Activated CD8-positive, alpha-beta memory T cell treated with anti-CD3 and anti-CD28 coated beads, Interleukin-2, amount 50 U/mL, for 48 hours (primary cell): ENCODE results near the gene TRIM29.
A peak's percentile ranks its signal among the peaks of the same experiment; 100 is the strongest.

ENCODE experiments used
- DNase-seq: peaks from one replicate; pipeline ENCODE4 v3.0.0-alpha.2; 2020

The TRIM29 gene

DNA sequence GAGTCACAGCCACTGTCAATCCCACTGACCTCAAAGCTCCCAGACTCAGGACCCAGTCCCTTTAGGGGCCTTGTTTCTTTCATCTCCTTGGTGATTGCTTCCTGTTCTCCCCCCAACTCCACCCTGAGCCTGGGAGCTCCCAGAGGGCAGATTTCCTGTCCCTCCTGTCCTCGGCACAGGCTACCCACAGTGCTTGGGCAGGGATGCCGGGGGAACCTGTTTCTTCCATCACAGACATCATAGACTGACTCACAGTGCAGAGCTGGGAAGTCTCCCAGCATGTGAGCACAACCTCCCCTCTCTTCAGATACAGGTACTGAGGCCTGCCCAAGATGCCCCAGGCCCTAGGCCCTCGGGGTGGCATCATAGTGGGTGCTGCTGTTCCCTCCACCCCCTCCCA, 16.6 kb downstream of the TRIM29 start:
- no peak for DNase-seq

DNA sequence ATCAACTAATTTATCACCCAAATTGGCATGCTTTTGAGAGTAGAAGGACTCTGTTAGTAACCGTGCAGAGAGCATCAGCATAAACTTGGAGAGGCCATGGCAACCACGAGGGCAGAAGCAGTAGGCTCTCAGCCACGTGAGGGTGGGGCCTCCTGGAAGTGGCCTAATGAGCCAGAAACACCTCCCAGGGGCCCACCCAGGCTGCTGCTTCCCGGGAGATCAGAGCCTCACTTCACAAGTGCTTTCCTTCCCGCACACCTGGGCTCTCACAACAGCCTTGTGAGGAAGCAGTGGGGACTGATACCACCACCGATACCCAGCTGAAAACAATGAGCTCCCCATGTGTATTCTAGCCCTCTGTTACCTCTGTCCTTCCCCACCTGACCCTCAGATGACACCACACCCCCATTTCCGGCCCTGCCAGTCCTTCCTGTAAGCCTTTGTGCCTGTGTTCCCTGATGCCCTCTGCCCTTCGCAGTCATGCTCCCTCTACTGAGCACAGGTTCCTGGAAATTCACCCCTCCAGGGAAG, 17.0 kb downstream of the TRIM29 start:
- no peak for DNase-seq

GRCh38 chr11:120119121-120119520, 18.8 kb downstream of the TRIM29 start:
- no peak for DNase-seq

DNA sequence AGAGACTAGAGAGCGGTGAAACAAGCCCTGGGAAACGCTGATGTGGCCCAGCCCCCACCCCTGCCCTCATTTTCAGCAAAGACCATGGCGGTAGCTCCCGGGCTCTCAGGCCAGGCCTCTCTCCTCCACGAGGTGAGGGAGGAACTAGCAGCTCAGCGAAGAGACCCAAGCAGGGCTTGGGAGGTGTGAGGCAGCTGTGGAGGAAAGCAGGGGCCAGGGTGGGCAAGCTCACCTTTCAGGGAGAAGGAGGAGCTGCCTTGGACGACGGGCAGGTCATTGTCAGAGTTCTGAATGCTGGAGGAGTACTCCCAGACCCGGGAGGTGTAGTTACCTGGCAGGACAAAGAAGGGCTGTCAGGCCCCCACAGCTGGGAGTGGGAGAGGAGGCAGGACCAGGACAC, 19.9 kb downstream of the TRIM29 start:
- DNase-seq: no peak

DNA sequence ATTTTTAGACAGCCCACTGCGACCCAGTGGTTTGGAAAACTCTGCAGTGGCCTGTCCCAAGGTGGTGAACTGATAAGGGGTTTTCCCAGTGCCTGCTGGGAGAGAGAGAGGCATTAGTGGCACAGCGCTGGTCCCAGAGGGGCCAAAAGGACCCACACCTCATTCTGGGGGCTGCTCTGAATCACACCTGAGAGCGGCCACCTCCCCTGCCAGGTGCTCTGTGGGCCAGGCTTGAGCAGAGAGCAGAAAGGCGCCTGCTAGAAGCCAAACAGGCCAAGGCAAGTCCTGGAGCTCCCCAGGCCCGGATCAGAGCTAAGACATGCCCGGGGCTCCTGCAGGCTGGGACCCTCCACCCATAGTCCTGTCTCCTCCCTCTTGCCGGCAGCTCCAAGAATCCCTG, 20.9 kb downstream of the TRIM29 start:
- no peak for DNase-seq

DNA sequence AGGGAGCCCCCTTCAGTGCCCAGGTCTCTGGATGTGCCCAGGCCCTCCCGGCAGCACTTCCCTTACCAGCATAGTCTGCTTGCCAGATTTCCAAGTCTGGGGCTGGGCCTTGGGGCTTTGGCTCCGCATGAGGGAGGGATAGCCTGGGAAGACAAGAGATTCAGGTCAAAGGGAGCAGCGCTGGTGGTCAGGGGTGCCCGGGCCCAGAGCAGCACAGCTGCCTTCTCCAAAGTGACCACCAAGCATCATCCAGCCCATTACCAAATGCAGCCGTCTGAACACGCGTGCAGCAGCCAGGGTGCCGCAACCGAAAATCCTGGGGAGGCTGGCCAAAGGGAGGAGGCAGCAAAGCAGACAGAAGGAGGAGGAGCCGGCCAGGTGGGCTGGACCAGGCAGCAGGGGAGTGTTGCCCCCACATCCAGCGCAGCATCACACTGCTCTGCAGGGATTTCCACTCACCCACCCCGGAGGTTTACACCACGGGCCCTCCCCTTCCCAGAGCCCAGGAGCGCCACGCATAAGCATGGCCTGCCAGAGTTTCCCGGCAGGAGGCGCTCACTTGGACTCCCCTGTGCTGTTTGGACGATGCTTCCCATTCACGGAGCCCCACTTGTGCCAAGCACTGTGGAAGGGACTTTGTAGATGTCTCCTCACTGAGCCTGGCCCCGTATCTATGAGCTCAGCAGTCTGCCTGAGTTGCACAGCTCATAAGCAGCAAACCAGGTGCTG, 22.5 kb downstream of the TRIM29 start:
- DNase-seq: no peak

DNA sequence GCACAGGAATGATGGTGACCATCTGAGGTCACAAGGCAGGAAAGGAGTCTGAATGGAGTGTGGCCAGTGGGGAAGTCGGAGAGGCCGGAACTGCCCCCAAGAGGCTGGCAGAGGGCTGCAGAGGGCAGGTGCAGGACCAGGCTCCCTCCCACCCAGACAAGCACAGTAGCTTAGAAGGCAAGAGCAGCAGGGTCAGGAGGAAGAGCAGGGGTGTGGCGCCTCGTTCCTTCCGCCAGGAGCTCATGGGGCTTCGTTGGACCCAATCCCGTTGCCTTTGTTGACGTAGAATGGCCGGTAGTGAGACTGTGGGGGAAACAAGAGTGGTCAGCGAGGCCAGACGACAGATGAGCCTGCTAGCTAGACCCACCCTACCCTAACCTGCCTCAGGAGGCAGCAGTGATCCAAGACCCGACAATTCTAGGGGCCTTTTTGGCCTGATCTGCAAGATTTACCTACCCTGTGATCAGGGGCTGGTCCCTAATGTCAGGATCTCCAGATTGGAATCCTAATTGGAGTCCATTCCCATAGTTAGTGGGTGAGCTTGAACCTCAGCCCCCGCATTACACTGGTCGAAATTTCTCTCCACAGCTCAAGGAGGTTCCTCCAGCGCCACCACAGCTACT, 25.6 kb downstream of the TRIM29 start:
- no peak for DNase-seq

DNA sequence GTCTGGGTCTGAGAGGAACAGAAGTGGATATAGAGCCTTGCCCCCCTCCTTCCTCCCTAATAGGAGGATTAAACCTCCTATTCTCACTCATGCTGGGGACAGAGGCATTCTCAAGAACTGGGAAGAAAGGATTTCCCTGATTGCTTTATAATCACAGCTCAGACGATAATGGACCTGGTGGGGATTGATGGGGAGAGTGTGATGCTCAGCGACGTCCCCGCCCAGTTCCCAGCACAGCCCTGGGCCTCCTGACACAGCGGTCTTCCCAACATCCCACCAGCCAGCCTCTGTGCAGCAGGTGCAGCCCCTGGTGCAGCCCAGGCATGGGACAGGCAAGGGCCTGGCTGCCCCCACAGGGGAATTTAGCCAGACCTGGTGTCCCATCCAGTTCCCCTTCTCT, 28.4 kb downstream of the TRIM29 start:
- no peak for DNase-seq

- DNase-seq: no peak
Observed at GRCh38 chr11:120108785-120109168, 29.1 kb downstream of the TRIM29 start.

DNA sequence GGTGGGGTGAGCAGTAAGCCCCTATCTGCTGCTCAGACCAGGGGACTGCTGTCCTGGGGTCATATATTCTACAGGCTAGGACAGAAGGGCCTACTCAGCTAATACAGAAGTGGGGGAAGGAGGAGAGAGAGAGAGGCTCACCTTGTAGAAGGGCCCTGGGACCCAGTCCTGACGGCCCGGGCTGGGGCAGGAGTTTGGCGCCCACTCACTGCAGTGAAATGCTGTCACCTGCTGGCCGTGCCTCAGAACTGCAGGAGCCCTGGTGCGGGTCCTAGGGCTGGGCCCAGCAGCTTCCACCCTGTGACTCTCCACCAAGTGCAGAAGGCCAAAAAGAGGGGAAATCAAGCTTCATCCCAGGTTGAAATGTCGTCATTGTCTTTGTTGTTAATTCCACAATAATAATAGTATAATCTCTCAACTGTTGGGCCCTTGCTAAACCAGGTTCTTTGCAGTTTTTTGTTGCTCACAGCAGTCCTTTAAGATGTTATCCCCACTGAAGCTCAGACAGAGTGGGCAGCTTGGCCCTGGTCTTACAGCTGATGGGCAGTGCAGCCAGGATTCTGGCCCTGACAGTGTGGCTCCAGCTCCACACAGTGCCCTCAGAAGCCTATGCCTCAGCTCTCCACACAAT, 29.6 kb downstream of the TRIM29 start:
- peak; percentile 86 for DNase-seq

DNA sequence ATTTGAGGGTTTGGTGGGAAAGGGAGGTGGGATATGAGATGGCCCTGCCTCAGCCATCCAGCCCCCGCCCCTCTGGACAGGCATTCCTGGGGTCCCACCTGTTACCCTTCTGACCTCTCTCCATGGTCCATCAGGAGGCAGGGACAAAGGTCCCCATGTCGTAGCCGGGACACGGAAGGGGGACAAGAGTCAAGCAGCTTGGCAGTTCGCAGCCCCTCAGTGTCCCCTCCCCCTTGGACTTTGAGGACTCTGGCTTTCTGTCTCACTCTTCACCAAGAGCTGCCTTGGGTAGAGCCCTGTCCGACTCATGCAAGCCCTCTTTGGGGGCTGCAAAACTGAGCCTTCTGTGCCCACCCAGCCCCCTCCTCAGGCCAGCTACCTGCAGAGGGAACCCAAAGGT, 30.2 kb downstream of the TRIM29 start:
- no peak for DNase-seq

DNA sequence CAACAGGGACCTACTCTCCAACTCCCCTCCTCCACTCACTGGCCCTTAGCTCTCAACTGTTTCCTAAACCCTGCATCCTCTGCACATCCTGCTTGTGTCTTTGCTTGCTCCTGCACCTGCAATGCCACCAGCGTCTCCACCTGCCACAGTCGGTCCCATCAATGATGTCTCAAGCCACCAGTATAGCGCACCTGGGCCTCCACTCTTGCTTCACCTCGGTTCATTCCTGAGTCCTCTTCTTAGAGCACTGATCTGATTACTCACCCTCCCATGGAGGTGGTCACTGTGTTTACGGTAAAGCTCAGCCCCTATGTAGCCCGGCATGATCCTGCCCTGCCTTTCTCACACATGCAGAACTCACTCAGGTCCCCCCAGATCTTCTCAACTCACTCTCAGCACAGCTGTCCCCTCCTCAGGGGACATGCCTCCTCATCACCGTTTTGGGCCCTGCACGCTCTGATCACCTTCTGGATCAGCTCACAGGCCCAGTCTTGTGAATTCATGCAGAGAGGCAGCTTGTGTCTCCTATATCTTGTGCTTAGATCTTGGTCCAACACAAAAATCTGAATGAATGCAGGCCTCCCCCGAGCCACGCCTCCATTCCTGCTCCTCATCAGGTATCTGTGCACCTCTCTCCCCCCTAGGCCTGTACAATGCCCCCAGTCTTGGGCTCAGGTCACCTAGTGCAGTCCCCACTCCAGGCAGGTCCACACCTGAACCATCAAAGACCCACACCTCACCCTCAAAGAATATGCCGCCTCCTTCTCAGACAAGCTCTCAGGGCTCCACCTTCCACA, 31.4 kb downstream of the TRIM29 start:
- DNase-seq: no peak

DNA sequence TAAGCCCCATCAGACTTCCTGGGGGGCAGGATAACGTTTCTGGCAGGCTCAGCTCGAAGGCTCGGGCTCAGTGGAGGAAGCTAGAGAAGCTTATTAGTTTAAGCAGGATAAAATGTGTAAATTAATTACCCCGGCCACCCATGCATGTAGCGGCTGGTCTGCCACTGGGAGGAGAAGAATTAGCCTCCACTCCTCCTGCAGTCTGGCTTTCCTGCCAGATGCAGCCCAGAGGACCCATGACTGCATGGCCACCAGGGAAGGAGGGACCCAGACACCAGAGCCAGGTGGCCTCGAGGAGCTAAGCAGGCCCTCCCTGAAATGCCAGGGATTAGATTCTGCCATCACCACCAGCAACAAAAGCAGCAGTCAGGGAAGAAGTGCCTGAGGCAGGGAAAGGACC, 32.3 kb downstream of the TRIM29 start:
- DNase-seq: no peak

DNA sequence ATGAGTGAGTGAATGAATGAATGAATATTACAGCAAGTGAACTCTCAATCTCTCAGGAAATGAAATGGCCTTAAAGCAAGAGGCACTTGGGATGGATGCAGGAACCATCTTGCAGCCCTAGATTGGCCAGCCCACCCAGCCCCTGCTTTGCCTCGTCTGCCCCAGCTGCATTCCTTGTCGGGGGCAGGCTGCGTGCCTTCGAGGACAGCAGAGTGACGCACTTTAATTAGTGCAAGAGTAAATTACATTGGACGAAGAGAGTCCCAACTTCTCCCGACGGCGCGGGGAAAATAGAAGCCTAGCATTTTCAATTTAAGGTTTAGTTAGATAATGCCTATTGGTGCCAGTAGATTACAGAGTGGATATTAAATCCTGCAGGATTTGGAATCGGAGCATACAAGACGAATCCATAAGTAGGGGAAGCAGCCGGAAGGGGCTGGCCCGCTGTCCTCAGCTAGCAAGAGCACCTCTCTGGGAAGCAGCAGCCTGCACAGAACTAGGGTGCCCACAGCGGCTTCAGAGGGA, 33.8 kb downstream of the TRIM29 start:
- no peak for DNase-seq

DNA sequence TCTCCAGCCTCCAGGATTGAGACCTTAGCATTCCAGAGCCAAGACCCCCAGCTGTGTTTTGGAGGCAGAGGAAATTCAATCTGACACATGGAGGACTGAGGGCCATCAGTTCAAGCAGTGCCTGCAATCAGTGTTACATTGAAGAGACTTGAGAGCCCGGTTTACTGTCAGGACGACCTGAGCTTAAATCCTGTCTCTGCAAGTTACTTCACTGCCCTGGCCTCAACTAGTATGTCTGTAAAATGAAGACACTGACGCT, 35.1 kb downstream of the TRIM29 start:
- DNase-seq: no peak

- no peak for DNase-seq
Observed at GRCh38 chr11:120102050-120102863, 35.7 kb downstream of the TRIM29 start.

DNA sequence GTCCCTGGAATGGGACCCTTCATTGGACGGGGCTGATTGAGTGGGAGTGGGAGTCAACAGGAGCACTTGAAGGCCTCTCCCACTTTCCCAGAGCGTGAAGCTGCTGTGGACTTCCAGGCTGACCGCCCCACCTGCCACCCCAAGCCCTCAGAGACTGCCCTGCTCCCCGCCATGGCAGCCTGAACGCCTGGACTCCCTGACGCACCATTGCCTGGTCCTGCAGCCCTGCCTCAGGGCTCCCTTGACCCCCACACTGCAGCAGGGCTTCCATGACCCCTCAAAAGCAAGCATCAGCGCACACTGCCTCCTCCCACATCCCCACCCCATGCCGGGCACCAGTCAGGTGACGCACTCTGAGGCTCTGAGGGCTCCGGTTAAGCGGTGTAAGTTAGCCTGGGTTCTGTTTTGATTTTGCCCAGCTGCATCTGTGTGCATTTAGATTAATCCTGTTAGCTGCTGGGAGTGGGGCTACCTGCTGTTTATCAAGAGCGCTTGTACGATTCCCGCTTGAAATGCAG, 39.4 kb downstream of the TRIM29 start:
- no peak for DNase-seq

DNA sequence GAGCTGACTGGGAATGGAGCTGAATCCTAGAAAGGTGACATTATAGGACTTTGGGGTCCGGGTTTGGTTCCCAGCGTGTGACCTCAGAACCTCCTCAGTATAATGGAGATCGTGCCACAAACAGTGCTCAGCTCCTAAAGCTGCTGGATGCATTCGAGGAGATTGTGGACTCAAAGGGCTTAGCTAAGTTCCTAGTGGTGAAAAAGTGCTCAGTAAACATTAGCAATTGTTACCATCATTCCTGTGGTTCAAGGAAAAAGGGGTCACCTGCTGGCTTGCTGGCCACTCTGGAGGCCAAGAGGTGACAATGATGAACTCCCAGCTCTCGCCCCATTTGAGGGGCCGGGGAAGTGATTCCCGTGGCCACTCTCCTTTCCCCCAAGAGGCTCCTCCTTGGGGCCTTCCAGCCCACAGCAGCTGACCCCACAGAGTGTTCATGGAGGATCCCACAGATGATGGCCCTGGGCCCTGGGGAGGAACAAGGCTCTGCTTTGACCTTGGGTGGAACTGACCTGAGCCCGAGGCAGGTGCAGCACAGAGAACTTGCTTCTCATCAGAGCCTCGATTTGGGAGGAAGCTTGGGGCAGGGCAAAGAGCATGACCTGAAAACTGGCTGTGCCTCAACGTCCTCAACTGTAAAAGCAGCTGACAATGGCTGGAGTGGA, 40.1 kb downstream of the TRIM29 start:
- no peak for DNase-seq

DNA sequence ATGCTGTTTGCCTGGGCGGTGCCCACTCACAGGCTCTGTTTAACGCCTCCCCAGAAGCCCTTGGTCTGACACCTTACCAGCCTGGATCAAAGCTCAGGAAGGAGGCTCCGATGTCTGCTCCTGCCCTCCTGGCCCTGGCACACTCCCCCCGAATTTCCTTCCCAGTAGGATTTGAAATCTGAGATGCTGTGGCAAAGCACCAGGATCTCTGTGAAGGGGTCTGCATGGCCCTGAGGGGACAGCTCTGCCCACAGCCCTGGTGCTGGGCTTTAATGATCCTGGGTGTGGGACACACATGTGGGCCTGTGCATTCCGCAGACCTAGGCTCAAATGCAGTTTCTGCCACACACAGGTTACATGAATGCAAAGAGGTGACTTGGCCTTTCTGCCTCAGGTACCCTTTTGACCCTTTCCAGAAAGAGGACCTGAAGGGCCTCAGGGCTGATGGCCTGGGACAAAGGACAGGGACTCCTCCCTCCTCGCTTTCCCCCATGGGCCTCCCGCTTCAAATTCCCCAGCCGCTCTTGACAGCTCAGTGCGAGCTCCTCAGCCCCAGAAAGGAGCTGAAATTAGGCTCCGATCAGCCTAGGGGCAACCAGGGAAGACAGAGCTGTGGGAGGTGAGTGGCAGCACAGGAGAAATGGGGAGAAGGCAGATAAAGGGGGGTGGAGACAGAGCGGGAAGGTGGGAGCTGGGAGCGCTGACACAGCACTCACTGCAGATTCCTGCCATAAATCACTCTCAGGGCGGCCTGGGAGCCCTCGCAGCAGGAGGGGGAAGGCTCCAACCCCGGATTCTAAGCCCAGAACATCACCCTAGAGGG, 41.3 kb downstream of the TRIM29 start:
- DNase-seq: no peak

DNA sequence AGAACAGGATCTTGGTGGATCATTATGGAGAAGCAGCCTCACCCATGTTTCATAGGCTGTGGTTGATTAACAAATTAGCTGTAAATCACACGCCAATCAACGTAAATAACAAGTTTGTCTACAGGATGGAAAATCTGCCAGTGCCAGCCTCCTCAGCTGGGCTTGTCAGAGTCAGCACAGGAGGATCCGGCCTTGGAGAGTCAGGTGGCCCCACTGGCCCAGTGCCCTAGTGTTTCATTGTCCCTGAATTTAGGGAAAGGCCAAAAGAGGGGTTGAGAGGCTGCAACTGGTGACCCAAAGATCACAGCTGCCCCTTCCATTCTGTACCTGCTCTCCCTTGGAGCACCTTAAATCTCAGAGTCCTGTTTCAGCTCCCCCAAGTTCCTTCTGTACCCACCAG, 42.4 kb downstream of the TRIM29 start:
- no peak for DNase-seq

DNA sequence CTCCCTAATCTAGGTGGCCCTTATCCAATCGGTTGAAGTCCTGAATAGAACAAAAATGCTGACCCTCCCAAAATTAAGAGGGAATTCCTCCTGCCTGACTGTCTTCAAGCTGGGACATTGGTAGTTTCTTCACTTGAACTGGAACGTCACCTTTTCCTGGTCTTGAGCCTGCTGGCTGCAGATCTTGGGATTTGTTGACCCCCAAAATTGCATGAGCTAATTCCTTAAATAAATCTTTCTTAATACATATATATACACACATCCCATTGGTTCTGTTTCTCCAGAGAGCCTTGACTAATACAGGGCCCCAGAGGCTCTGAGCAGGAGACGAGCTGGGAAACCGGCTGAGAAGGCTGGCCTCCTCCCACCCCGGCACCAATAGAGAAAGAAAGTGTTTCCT, 46.2 kb downstream of the TRIM29 start:
- DNase-seq: no peak
